GM21723 (cell line): Measurements from ENCODE around the gene BARHL2.

Experiments used
- ATAC-seq: cut with Tn5 transposase; IDR thresholded peaks from one replicate; pipeline ENCODE4 v1.9.1; 2021; ENCODE audit warnings: mild to moderate bottlenecking, moderate library complexity; ENCODE audit not compliant: unreplicated experiment

Gene BARHL2

GRCh38 chr1:90724926-90725656 is 8.0 kb upstream of the BARHL2 start:
- no peak for ATAC-seq

- no peak for ATAC-seq
Measured at GRCh38 chr1:90724361-90724760, 7.3 kb upstream of the BARHL2 start.

GRCh38 chr1:90723590-90724108 is 6.5 kb upstream of the BARHL2 start:
- ATAC-seq, result no peak

GRCh38 chr1:90722874-90723589 is 5.9 kb upstream of the BARHL2 start:
- ATAC-seq, result no peak

GRCh38 chr1:90721210-90722194 is 4.4 kb upstream of the BARHL2 start:
- ATAC-seq, result peak; percentile 62

- no peak for ATAC-seq
Measured at GRCh38 chr1:90720145-90720636, 3.1 kb upstream of the BARHL2 start.

- ATAC-seq, result no peak
Measured at GRCh38 chr1:90719330-90720144, 2.4 kb upstream of the BARHL2 start.

- no peak for ATAC-seq
Measured at GRCh38 chr1:90718411-90719329, 1.6 kb upstream of the BARHL2 start.

GRCh38 chr1:90717665-90718410 is 736 bp upstream of the BARHL2 start:
- ATAC-seq, result no peak

GRCh38 chr1:90717356-90717664 is 208 bp upstream of the BARHL2 start:
- ATAC-seq, result no peak

GRCh38 chr1:90716243-90716551 is 905 bp downstream of the BARHL2 start:
- ATAC-seq, result no peak

- no peak for ATAC-seq
Measured at GRCh38 chr1:90715309-90715708, 1.8 kb downstream of the BARHL2 start.

- no peak for ATAC-seq
Measured at GRCh38 chr1:90714521-90714951, 2.6 kb downstream of the BARHL2 start.

- ATAC-seq, result no peak
Measured at GRCh38 chr1:90713741-90714509, 3.2 kb downstream of the BARHL2 start.

- no peak for ATAC-seq
Measured at GRCh38 chr1:90712915-90713730, 4.0 kb downstream of the BARHL2 start.

- ATAC-seq, result no peak
Measured at GRCh38 chr1:90712153-90712856, 4.8 kb downstream of the BARHL2 start.
